ENCODE results near the gene SMAD9.
A peak's percentile ranks its signal among the peaks of the same experiment; 100 is the strongest.

Gene SMAD9

DNA sequence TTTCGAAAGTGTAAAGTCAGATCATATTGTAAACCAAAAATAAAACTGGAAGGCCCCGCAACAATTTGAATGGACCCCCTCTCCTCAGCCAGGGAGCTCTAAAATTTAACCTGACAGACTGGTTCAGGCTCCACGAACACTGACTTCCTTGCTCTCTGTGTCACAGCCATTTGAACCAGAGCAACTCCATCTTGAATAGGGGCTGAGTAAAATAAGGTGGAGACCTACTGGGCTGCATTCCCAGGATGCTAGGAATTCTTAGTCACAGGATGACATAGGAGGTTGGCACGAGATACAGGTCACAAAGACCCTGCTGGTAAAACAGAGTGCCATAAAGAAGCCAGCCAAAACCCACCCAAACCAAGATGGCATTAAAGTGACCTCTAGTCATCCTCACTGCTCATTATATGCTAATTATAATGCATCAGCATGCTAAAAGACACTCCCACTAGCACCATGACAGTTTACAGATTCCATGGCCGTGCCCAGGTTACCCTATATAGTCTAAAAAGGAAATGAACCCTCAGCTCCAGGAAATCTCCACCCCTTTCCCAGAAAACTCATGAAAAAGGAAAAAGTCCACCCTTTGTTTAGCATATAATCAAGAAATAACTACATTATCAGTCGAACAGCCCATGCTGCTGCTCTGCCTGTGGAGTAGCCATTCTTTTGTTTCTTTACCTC is 57.9 kb downstream of the SMAD9 start:
- no peak for DNase-seq

DNA sequence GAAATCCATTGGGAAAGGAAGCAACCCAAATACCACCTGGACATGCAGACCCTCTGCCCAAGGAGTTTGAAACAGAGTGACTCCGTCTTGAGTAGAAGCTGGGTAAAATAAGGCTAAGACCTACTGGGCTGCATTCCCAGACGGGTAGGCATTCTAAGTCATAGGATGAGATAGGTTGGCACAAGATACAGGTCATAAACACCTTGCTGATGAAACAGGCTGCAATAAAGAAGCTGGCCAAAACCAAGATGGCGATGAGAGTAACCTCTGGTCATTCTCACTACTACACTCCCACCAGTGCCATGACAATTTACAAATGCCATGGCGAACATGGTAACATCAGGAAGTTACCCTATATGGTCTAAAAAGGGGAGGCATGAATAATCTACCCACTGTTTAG is 60.8 kb downstream of the SMAD9 start:
- DNase-seq = no peak

DNA sequence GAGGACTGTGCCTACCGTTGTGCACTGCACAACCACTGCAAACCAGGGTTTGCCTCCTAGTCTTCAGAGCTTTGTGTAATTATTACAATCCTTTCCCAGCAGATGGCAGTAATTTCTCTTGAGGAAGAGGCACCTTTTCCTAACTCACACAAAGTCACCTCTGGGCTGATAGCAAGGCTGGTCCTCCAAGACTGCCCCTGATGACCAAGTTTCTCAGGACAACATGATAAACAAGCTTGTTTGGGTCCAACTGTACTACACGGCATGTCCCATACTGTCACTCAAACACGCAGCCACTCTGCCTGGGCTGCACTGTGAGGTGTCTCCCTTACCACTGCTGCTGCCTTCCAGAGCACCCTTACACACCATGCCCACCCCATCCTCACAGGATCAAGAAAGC is 61.7 kb downstream of the SMAD9 start:
- peak; percentile 48 for DNase-seq

DNA sequence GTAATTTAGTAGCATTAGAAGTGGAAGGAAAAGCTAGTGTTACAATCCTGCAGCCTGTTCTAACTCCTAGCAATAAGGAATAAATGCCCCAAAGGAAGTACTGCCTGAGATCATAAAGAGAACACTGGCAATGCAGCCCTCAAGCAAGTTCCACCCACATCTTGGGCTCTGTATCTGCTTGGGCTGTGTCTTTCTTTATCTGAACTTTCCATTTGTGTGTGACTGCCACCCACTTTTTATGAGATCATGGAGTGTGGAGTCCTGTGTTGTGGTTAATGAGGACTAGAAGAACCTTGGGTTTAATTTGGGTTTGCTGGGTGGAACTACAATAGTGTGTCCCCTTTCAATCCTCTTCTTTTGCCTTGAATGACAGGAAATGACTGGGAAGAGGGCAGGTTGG is 62.8 kb downstream of the SMAD9 start:
- DNase-seq = peak; percentile 45

DNA sequence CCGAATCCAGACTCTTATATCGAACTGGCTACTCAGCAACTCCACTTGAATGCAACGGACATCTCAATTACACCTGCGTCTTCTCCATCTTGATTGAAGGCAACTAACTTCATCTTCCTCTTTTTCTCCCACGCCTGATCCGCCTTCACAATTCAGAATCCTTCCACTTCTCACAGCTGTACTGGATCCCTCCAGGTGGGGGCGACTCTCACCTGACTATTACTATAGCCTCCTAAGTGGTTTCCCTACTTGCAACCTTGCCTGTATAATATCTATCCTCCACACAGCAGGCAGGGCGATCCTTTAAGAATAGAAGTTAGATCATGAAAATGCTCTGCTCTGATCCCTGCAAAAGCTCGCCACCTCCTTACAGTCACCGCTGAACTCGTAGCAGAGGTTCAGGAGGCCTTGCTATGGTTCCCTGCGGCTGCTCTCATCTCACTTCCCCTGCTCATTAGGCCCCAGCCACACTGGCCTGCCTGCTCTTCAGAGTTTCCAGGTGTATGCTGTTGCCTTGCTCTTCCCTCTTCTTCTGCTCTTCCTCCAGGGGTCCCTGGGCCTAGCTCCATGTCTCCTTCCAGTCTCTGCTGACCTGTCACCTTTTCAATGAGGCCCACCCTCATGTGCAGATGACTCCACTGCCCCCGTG is 69.1 kb downstream of the SMAD9 start:
- peak; percentile 25 for DNase-seq

DNA sequence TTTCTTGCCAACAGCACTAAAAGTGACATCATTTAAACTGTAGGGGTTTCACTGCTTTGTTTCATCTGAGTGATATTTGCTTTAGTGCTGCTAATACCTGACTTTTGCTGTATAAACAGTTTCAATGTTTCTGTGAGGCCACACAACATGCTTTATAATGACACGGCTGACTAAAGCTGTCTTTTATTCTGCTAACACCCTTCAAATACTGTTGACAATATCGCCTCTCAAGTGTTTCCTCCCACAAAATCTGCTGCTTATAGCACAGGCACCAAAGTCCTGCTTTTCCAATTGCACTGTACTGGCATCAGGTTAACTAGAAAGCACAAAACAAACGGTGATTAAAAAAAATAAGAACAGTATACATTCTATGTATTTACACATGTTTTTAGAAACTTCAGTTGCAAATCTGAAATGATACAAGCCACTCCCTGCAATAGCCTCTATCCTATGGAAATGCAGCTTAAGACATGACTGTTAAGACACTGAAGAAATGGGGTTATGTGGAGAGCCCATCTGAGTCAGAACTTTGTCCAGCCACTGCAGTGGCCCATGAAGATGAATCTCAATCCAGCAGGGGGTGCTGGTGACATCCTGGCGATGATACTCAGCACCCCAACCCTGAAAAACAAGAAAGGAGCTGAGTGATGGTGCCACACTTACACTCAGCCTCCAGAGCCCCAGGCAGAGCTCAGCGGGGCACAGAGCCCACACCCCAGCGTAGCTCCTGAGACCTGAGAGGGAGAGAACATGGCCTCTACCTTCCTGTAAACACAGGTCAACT is 71.6 kb downstream of the SMAD9 start:
- no peak for DNase-seq

DNA sequence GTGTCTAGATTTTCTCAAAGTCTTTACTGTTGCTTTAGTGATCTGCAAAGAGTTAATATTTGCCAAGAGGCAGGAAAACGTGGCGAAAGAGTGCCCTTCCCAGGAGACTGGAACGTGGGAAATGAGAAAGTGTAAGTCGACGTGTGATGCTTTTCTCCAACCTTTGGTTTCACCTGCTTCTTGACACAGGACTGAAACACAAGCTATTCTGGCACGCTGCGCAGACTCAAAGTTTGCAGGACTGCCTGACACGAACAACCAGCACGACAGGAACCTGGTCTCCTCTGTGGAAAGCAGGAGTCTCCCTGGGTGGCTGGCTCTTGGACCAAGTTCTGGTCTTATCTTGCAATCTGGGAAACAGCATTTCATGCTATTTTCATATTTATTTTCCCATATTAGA is 72.4 kb downstream of the SMAD9 start:
- no peak for DNase-seq

DNA sequence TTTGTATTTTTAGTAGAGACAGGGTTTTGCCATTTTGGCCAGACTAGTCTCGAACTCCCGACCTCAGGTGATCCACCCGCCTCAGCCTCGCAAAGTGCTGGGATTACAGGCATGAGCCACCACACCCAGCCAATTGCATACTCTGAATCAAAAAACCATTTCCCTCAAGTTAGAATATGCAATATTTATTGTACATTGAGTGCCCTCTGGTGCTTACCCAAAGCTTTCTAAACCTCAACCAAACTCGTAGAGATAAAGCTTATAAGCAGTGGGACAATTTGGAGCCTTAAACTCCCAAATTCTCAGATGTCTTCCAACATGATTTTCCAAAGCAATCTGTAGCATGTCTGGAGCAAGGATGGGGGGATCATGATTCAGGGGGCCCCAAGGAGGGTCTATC is 78.6 kb downstream of the SMAD9 start:
- no peak for DNase-seq

DNA sequence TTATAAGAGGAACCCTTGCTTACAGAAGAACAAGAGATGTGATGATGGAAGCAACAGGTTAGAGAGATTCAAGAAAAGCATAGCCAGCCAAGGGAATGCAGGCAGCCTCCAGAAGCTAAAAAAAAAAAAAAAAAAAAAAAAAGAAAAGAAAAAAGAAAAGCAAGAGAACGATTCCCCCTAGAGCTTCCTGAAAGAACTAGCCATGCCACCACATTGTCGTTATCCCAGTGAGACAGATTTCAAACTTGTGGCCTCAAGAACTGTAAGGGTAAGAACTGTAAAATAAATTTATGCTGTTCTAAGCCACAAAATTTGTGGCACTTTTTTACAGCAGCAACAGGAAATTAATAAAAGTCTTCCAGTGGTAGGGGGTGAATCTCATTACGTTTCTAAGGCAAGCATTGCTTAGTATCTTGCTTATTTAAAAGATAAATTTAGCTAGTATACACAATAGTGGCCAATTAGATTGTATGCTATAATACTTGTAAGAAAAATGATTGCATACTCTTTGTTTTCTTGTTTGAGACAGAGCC is 79.3 kb downstream of the SMAD9 start:
- DNase-seq = no peak

DNA sequence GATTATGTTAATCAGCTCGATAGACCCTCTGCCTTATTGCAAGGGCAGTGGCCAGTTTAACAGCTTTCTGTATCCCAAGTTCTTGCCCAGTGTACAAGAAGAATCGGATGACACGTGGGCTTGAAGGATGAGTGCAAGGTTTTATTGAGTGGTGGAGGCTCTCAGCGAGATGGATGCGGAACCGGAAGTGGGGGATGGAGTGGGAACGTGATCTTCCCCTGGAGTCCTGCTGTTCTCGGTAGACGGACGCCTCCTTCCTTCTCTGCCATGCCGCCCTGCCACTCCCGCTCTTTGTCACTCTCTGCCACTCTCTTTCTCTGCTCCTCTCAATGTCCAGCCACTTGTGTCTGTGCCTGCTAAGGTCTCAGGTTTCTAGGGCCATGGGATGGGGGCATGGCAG is 80.1 kb downstream of the SMAD9 start:
- DNase-seq = no peak

DNA sequence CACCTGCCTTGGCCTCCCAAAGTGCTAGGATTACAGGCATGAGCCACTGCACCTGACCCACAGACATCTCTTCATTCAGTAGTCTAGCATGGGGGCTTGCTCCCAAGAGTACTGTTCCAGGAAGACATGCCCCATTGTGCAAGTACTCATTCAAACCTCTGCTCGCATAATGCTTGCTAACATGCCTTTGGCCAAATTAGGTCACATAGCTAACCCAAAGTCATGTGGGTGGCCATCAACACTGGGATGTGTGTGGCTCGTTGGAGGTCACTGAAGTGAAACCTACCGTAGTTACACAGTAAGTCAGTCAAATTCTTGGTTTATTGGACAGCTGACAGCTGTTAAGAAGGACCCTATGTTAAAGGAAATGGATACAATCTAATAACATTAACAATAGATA is 80.8 kb downstream of the SMAD9 start:
- peak; percentile 11 for DNase-seq

DNA sequence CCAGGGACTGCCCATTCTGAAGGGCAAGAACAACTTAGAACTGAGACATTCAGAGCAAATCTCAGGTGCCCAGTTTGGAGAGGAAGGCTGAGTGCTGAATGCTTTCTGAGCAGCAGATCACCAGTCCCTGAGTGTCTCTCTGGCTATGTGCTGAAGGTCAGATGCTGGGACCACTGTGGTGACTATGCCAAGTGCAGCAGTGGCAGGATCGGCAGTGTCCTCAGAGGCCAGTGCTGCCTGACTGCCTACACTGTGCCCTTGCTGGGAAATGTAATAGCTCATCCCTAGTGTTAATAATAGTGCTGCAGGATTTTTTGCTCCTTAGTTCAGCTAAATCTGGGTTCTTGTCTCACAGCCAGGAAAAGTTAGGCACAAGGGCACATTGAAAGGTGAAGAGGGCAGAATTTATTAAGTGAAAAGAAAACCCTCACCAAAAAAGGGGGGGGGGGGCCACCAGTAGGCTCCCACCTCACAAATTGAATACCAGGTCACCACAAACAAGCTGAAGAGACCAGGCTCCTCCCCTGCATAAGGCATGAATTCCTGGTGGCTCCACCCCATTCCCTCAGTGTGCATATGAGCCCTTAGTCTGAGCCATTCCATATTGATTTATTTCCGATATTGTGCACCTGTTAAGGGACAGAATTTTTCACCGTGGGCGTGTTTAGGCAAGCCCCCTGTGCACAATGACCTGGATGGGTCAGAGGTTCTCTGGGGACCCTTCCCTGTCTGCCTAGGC is 82.5 kb downstream of the SMAD9 start:
- DNase-seq = no peak

DNA sequence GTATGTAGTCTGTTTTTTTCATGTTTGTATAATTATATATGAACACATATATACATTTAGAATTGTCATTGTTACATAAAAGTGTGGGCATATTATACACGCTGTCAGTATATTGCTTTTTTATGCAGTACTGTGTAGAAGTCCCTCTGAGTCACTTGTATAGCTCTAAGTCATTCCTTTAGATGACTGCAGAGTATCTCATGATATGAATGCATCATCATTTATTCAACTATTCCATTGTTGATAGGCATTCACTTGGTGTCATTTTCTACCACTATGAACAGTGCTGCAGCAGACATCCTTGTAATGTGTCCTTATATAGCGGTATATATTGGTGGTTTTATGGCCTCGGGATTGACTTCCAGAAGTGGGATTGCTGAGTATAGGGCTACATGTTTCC is 85.7 kb downstream of the SMAD9 start:
- no peak for DNase-seq

DNA sequence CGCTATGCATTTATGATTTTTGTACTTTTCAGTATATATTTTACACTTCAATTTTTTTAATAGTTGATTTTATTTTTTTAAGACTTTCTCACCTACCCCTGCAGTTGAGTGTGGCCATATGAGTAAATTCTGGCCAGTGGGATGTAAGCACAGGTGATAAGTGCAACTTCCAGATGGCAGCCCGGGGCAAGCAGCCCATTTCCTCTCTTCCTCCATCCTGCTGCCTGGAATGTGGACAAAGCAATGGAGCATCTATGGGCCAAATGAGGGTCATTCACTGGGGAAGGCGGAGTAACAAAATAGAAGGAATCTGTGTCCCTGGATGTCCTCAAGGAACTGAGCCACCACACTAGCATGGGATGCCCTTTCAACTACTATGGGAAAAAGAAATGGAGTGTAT is 88.7 kb downstream of the SMAD9 start:
- DNase-seq = no peak

DNA sequence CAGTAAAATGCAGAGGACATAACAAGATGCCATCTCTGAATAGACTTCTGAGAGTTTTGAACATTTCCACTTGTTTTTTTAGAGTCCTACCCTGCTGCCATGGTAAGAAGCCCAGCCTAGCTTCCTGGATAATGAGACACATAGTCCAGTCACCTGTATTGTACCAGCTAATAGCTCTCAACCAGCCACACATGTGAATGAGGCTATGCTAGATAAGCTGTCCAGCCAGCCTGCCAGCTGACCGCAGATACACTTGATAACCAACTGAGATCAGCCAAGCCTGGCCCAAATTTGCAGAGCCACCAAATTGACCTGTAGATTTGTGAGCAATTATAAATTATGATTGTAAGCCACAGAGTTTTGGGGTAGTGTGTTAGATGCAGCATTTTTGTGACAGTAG is 90.3 kb downstream of the SMAD9 start:
- no peak for DNase-seq

DNA sequence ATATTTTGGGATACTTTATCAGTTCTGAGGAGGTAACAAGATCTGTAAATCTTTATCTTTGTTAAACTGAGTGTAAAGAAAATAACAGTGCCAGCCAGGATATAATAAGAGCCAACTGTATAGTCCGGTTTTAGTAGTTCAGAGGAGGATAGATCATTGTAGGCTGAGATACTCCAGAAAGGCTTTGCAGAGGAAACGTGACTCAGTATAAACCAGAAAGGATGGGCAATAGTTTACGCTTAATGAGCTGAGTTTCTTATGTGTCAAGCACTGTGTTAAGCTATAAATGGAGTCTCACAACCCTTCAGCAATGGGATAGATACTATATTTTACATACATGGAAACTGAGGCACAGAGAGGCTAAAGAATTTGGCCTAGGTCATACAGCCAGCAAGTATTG is 97.3 kb downstream of the SMAD9 start:
- no peak for DNase-seq

DNA sequence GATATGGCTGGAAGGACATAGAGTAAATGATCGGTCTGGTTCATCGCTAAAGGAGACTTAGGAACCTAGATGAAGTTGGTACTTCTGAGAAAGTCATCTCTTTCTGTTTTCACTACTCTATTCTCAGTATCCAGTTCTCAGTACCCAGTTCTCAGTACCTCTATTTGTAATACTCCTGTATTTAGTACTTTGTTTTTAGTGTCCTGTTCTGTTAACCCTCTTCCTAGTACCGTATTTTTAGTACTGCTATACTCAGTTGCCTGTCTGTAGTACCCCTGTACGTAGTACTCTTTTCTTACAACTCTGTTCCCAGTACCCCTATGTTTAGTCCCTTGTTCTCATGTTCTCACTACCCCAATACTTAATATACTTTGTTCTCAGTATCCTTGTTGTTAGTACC is 99.8 kb downstream of the SMAD9 start:
- DNase-seq = no peak

DNA sequence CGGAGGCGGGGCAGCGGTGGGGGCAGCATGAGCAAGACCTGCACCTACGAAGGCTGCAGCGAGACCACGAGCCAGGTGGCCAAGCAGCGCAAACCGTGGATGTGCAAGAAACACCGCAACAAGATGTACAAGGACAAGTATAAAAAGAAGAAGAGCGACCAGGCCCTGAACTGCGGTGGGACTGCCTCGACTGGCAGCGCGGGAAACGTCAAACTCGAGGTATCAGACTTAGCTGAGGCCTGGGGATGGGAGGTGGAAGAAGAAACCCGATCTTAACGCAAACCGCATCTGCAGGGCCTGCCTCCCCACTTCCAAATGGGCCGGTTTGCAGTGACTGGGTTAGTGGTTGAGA is 100.3 kb downstream of the SMAD9 start:
- peak; percentile 9 for DNase-seq

DNA sequence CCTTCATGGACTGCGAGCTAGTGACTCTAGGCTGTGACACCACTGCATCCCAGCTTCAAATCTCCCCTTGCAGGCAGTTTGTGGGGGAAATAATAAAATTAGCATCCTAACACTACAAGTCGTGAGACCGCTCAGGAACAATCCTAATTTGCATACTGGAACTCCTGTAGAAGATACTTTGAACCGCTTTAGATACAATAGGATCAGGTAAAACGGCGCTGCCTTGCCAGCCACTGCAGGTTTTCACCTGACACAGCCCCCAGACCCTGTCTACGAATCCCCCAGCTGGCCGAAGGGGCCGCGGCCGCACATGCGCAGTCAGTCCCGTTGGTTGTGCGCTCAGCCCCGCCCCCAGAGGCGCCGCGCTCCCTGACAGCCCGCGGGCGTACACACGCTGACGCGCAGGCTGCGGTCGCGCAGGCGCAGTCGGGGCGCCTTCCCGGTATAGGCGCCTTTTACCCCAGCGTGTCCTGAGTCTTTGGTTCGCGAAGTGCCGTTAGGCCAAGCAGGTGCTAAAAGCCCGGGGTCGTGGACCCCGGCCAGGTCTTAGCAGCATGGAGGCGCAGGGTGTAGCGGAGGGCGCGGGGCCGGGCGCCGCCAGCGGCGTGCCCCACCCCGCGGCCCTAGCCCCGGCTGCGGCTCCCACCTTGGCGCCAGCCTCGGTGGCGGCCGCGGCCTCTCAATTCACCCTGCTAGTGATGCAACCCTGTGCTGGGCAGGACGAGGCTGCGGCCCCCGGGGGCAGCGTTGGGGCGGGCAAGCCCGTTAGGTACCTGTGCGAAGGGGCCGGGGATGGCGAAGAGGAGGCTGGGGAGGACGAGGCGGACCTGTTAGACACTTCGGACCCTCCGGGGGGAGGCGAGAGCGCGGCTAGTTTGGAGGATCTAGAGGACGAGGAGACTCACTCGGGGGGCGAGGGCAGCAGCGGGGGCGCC is 101.0 kb downstream of the SMAD9 start, which contains the start of gene RFXAP:
RFXAP (plus strand) TSS at position 419 of the 935 bp plus-strand sequence; CDS start at position 555, 136 bp downstream.
- peak; percentile 97 for DNase-seq

DNA sequence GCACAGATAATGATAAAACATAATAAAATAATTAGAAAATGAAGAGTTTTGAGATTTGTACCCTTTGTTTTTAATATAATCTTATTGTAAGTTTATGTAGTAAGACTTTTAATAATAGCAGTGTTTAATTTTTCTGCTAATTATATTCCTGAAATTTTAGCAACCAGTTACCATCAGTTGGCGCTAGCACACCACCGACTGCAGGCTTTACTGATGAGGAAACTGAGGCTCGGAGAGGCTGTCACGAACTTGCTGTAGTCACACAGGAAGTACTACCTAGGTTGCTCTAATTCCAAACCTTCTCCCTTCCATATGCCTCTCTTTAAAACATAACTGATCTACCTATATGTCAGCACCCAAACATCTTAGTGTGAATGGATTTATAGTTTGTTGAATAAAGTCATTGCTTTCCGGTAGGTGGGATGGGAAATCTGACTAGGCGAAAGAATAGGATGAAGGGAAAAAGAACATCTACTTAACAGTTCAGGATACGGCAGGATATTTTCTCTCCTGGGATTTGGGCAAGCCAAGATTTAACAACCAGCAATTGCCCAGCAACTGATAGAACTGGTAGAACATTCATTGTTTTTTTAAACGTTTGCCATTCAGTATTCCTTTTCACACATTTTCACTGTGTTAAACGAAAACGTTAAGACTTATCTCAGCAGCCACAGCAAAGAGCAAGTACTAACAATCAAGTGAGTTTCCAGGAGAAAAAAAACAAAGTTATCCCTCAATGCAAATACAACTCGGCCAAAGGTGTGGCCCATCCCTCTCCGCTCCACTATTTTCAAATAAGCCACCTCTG is 101.8 kb downstream of the SMAD9 start:
- DNase-seq = no peak

DNA sequence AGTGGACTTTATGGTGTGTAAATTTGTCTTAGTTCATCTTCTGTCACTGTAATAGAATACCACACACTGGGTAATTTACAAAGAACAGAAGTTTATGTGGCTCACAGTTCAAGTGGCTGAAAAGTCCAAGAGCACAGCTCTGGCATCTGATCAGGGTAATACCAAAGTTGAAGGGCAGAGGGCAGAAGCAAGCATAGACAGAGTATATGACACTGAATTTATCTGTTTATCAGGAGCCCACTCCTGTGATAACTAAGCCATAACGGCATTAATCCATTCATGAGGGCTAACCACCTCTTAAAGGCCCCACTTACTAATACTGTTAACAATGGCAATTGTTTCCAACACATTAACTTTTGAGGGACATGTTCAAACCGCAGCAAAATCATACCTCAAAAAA is 105.0 kb downstream of the SMAD9 start:
- DNase-seq = no peak

Data from suppressor macrophage treated with lipopolysaccharide for 4 hours (primary cell).